Measurements from ENCODE around the gene FAM13A. TPM values are rescaled to one million over a fixed set of nuclear protein-coding genes. Genes with fewer than 3 reads are reported as not detected.

FAM13A gene
- total RNA-seq, 4 donors from 2014 or later, result 72.3 to 105 (median 90.0) TPM

GRCh38 chr4:89039730-89040338 is 17.2 kb downstream of the FAM13A start:
- Histone ChIP-seq H3K27me3 (no peaks in the 10 kb centered on the region), H3K4me1 (no peaks in the 10 kb centered on the region), H3K27ac (no peak overlapping the region), H3K9me3 (peaks cover 0 to 7% (median 0%) of the 10 kb centered on the region in 4 donors), H3K36me3 (no peaks in the 10 kb centered on the region), H3K4me3 (no peak overlapping the region)
- TF ChIP-seq CTCF (IDR thresholded peaks at IDR 0.05) (no peak), POLR2A (IDR thresholded peaks at IDR 0.05) (no peak)
- DNase-seq, result no peak

- Histone ChIP-seq H3K27ac (no peak overlapping the region), H3K4me1 (no peaks in the 10 kb centered on the region), H3K4me3 (no peak overlapping the region), H3K36me3 (no peaks in the 10 kb centered on the region), H3K27me3 (no peaks in the 10 kb centered on the region), H3K9me3 (peaks cover 0 to 7% (median 0%) of the 10 kb centered on the region in 4 donors)
- no peak for TF ChIP-seq POLR2A (IDR thresholded peaks at IDR 0.05)
- TF ChIP-seq CTCF (IDR thresholded peaks at IDR 0.05), result no peak
- DNase-seq, result no peak
Measured at GRCh38 chr4:89036535-89036934, 20.4 kb downstream of the FAM13A start.

GRCh38 chr4:89031272-89031671 is 25.7 kb downstream of the FAM13A start:
- Histone ChIP-seq H3K27ac (no peak overlapping the region), H3K4me3 (no peak overlapping the region), H3K27me3 (no peaks in the 10 kb centered on the region), H3K4me1 (no peaks in the 10 kb centered on the region), H3K36me3 (no peaks in the 10 kb centered on the region), H3K9me3 (no peaks in the 10 kb centered on the region)
- DNase-seq, result no peak
- no peak for TF ChIP-seq POLR2A (IDR thresholded peaks at IDR 0.05)
- no peak for TF ChIP-seq CTCF (IDR thresholded peaks at IDR 0.05)

- no peak for DNase-seq
- H3K36me3 ChIP-seq, result no peaks in the 10 kb centered on the region
- no peak overlapping the region for H3K27ac ChIP-seq
- TF ChIP-seq CTCF (IDR thresholded peaks at IDR 0.05), result no peak
- TF ChIP-seq POLR2A (IDR thresholded peaks at IDR 0.05), result no peak
- H3K27me3 ChIP-seq, result no peaks in the 10 kb centered on the region
- H3K4me3 ChIP-seq, result no peak overlapping the region
- H3K4me1 ChIP-seq, result no peaks in the 10 kb centered on the region
- H3K9me3 ChIP-seq, result no peaks in the 10 kb centered on the region
Measured at GRCh38 chr4:89029591-89029990, 27.4 kb downstream of the FAM13A start.

GRCh38 chr4:89026542-89026941 is 30.4 kb downstream of the FAM13A start:
- DNase-seq, result no peak
- TF ChIP-seq CTCF (IDR thresholded peaks at IDR 0.05) (no peak), POLR2A (IDR thresholded peaks at IDR 0.05) (no peak)
- Histone ChIP-seq H3K27me3 (no peaks in the 10 kb centered on the region), H3K4me3 (no peak overlapping the region), H3K27ac (no peak overlapping the region), H3K36me3 (no peaks in the 10 kb centered on the region), H3K9me3 (no peaks in the 10 kb centered on the region), H3K4me1 (no peaks in the 10 kb centered on the region)
